ENCODE measurements around the gene COG8.

Gene COG8

GRCh38 chr16:69349536-69349935, 10.2 kb upstream of the COG8 start:
- no peaks in the 10 kb centered on the region for H3K9me3 ChIP-seq (ENCODE audit: control insufficient read depth, insufficient read depth, low read length)
- TF ChIP-seq CTCF (IDR thresholded peaks at IDR 0.05; ENCODE audit: low read depth, low read length, poor library complexity, severe bottlenecking) (no peak), EZH2phosphoT487 (IDR thresholded peaks at IDR 0.05; ENCODE audit: borderline replicate concordance, low read length) (no peak)
- H4K20me1 ChIP-seq (ENCODE audit: control insufficient read depth, insufficient read depth, low read depth, low read length): no peaks in the 10 kb centered on the region; the same call in 1 of the 2 replicates
- peaks cover 18% of the 10 kb centered on the region for H3F3A ChIP-seq (ENCODE audit: control insufficient read depth, insufficient read depth)
- H3K4me1 ChIP-seq (ENCODE audit: control insufficient read depth, low read length): peaks cover 14% of the 10 kb centered on the region
- H3K9me2 ChIP-seq (replicated peaks; ENCODE audit: control insufficient read depth, low read length): no peaks in the 10 kb centered on the region
- no peak overlapping the region for H3K27ac ChIP-seq (ENCODE audit: low read depth, low read length)
- H3K79me2 ChIP-seq (ENCODE audit: control insufficient read depth, low read length): no peaks in the 10 kb centered on the region
- no peaks in the 10 kb centered on the region for H3K27me3 ChIP-seq (ENCODE audit: control insufficient read depth, low read length)
- H3K4me2 ChIP-seq (ENCODE audit: low read length): no peak overlapping the region
- no peak overlapping the region for H3K4me3 ChIP-seq (ENCODE audit: low read length)
- peaks cover 37% of the 10 kb centered on the region for H3K36me3 ChIP-seq (ENCODE audit: control insufficient read depth, low read length)

- Histone ChIP-seq H4K20me1 (ENCODE audit: control insufficient read depth, insufficient read depth, low read depth, low read length) (no peaks in the 10 kb centered on the region; the same call in 1 of the 2 replicates), H3K36me3 (ENCODE audit: control insufficient read depth, low read length) (peaks cover 45% of the 10 kb centered on the region), H3F3A (ENCODE audit: control insufficient read depth, insufficient read depth) (peaks cover 18% of the 10 kb centered on the region), H3K79me2 (ENCODE audit: control insufficient read depth, low read length) (peaks cover 6% of the 10 kb centered on the region), H3K4me3 (ENCODE audit: low read length) (no peak overlapping the region), H3K9me3 (ENCODE audit: control insufficient read depth, insufficient read depth, low read length) (no peaks in the 10 kb centered on the region), H3K4me2 (ENCODE audit: low read length) (no peak overlapping the region), H3K27ac (ENCODE audit: low read depth, low read length) (no peak overlapping the region), H3K4me1 (ENCODE audit: control insufficient read depth, low read length) (peaks cover 14% of the 10 kb centered on the region), H3K9me2 (replicated peaks; ENCODE audit: control insufficient read depth, low read length) (no peaks in the 10 kb centered on the region), H3K27me3 (ENCODE audit: control insufficient read depth, low read length) (no peaks in the 10 kb centered on the region)
- TF ChIP-seq EZH2phosphoT487 (IDR thresholded peaks at IDR 0.05; ENCODE audit: borderline replicate concordance, low read length) (no peak), CTCF (IDR thresholded peaks at IDR 0.05; ENCODE audit: low read depth, low read length, poor library complexity, severe bottlenecking) (no peak)
These were observed 8.9 kb upstream of the COG8 start for GRCh38 chr16:69348222-69348621.

- H3K9me3 ChIP-seq (ENCODE audit: control insufficient read depth, insufficient read depth, low read length): no peaks in the 10 kb centered on the region
- H3K36me3 ChIP-seq (ENCODE audit: control insufficient read depth, low read length): peaks cover 50% of the 10 kb centered on the region
- no peaks in the 10 kb centered on the region; the same call in 1 of the 2 replicates for H4K20me1 ChIP-seq (ENCODE audit: control insufficient read depth, insufficient read depth, low read depth, low read length)
- no peaks in the 10 kb centered on the region for H3K27me3 ChIP-seq (ENCODE audit: control insufficient read depth, low read length)
- peaks cover 23% of the 10 kb centered on the region for H3F3A ChIP-seq (ENCODE audit: control insufficient read depth, insufficient read depth)
- no peak for TF ChIP-seq CTCF (IDR thresholded peaks at IDR 0.05; ENCODE audit: low read depth, low read length, poor library complexity, severe bottlenecking)
- no peak for TF ChIP-seq EZH2phosphoT487 (IDR thresholded peaks at IDR 0.05; ENCODE audit: borderline replicate concordance, low read length)
- no peak overlapping the region for H3K4me2 ChIP-seq (ENCODE audit: low read length)
- no peak overlapping the region for H3K27ac ChIP-seq (ENCODE audit: low read depth, low read length)
- H3K79me2 ChIP-seq (ENCODE audit: control insufficient read depth, low read length): peaks cover 16% of the 10 kb centered on the region
- no peak overlapping the region for H3K4me3 ChIP-seq (ENCODE audit: low read length)
- H3K4me1 ChIP-seq (ENCODE audit: control insufficient read depth, low read length): peaks cover 21% of the 10 kb centered on the region
- no peaks in the 10 kb centered on the region for H3K9me2 ChIP-seq (replicated peaks; ENCODE audit: control insufficient read depth, low read length)
These were observed 7.3 kb upstream of the COG8 start for GRCh38 chr16:69346683-69347082.

Data from DOHH2 (cell line).